Mesenchymal stem cell (in vitro differentiated cells and primary cell): Measurements from ENCODE around the gene PHTF1.
A peak's percentile ranks its signal among the peaks of the same experiment; 100 is the strongest.

Source experiments
- DNase-seq: peaks from one replicate; pipeline ENCODE4 v3.0.0-alpha.2; 2013
- H2AFZ ChIP-seq: one replicate; pipeline ENCODE4 v1.6.1; 2013; ENCODE audit warnings: low read depth, mild to moderate bottlenecking, control low read depth, inconsistent platforms, low read length, moderate library complexity
- H2AK5ac ChIP-seq: 2 replicates; pipeline ENCODE4 v1.6.1; 2013; ENCODE audit warnings: low read length, moderate library complexity, mild to moderate bottlenecking, inconsistent platforms; ENCODE audit not compliant: severe bottlenecking
- H2BK120ac ChIP-seq: one replicate; pipeline ENCODE4 v1.6.1; 2013; ENCODE audit warnings: low read depth, mild to moderate bottlenecking, inconsistent platforms, low read length, moderate library complexity
- H2BK12ac ChIP-seq, 2 experiments: one replicate each; pipeline ENCODE4 v1.6.1; 2013; ENCODE audit warnings: inconsistent platforms in 2 of 2, low read length in 2 of 2, mild to moderate bottlenecking in 2 of 2, moderate library complexity in 2 of 2, control low read depth in 1 of 2
- H2BK15ac ChIP-seq: one replicate; pipeline ENCODE4 v1.6.1; 2013; ENCODE audit warnings: mild to moderate bottlenecking, low read depth, inconsistent platforms; ENCODE audit not compliant: poor library complexity, severe bottlenecking
- H2BK5ac ChIP-seq: 2 replicates; pipeline ENCODE4 v1.6.1; 2013; ENCODE audit warnings: low read depth, mild to moderate bottlenecking, low read length, control low read depth, inconsistent platforms; ENCODE audit not compliant: poor library complexity, severe bottlenecking
- H3K14ac ChIP-seq, 2 experiments: one replicate each; pipeline ENCODE4 v1.6.1; 2013; ENCODE audit warnings: inconsistent platforms in 2 of 2, low read length in 2 of 2, control low read depth in 1 of 2, mild to moderate bottlenecking in 1 of 2, moderate library complexity in 1 of 2
- H3K18ac ChIP-seq, 2 experiments: one replicate each; pipeline ENCODE4 v1.6.1; 2013; ENCODE audit warnings: inconsistent platforms in 2 of 2, low read length in 2 of 2, control low read depth in 1 of 2, low read depth in 1 of 2, mild to moderate bottlenecking in 1 of 2
- H3K23ac ChIP-seq, 2 experiments: one replicate each; pipeline ENCODE4 v1.6.1; 2013; ENCODE audit warnings: inconsistent platforms in 2 of 2, low read length in 2 of 2, mild to moderate bottlenecking in 2 of 2, moderate library complexity in 2 of 2, control low read depth in 1 of 2
- H3K27ac ChIP-seq: 2 replicates; pipeline ENCODE4 v1.5.1; 2013; ENCODE audit warnings: mild to moderate bottlenecking, moderate library complexity, low read length, control low read depth, inconsistent platforms; ENCODE audit not compliant: poor library complexity, severe bottlenecking
- H3K27me3 ChIP-seq, 2 experiments: 2 replicates each; pipeline versions ENCODE4 v1.6.1 to v1.7.0; 2013; ENCODE audit warnings: low read length in 2 of 2, mild to moderate bottlenecking in 2 of 2, moderate library complexity in 2 of 2, control low read depth in 1 of 2, inconsistent platforms in 1 of 2; ENCODE audit not compliant: control insufficient read depth in 1 of 2, insufficient read depth in 1 of 2
- H3K36me3 ChIP-seq, 2 experiments: 2 replicates each; pipeline versions ENCODE4 v1.6.1 to v1.7.0; 2013; ENCODE audit warnings: low read length in 2 of 2, control low read depth in 1 of 2, inconsistent platforms in 1 of 2, low read depth in 1 of 2, mild to moderate bottlenecking in 1 of 2; ENCODE audit not compliant: insufficient read depth in 2 of 2, control insufficient read depth in 1 of 2
- H3K4ac ChIP-seq, 2 experiments: one replicate each; pipeline ENCODE4 v1.6.1; 2013; ENCODE audit warnings: inconsistent platforms in 2 of 2, low read length in 2 of 2, mild to moderate bottlenecking in 2 of 2, moderate library complexity in 2 of 2, control low read depth in 1 of 2, low read depth in 1 of 2
- H3K4me1 ChIP-seq: 2 replicates; pipeline ENCODE4 v1.6.1; 2013; ENCODE audit warnings: low read depth, low read length, control low read depth; ENCODE audit not compliant: control insufficient read depth, insufficient read depth
- H3K4me2 ChIP-seq: 2 replicates; pipeline ENCODE4 v1.6.1; 2013; ENCODE audit warnings: low read length, mild to moderate bottlenecking, inconsistent platforms; ENCODE audit not compliant: poor library complexity, severe bottlenecking
- H3K4me3 ChIP-seq, 2 experiments: 2 replicates each; pipeline versions ENCODE4 v1.5.1 to v1.7.0; 2013; ENCODE audit warnings: low read length in 2 of 2, mild to moderate bottlenecking in 2 of 2, control low read depth in 1 of 2, low read depth in 1 of 2; ENCODE audit not compliant: insufficient read depth in 1 of 2
- H3K79me1 ChIP-seq: replicated peaks from 2 replicates; pipeline ENCODE4 v1.6.1; 2013; ENCODE audit warnings: mild to moderate bottlenecking, control low read depth, low read length, inconsistent platforms; ENCODE audit not compliant: poor library complexity, severe bottlenecking
- H3K9ac ChIP-seq: 2 replicates; pipeline ENCODE4 v1.7.0; 2013; ENCODE audit warnings: mild to moderate bottlenecking, low read length, moderate library complexity
- H3K9me3 ChIP-seq: 2 replicates; pipeline ENCODE4 v1.7.0; 2013; ENCODE audit warnings: mild to moderate bottlenecking, low read length; ENCODE audit not compliant: control insufficient read depth
- H4K8ac ChIP-seq: one replicate; pipeline ENCODE4 v1.6.1; 2013; ENCODE audit warnings: inconsistent platforms, mild to moderate bottlenecking, low read length, moderate library complexity
- H4K91ac ChIP-seq: one replicate; pipeline ENCODE4 v1.6.1; 2013; ENCODE audit warnings: mild to moderate bottlenecking, low read length, inconsistent platforms
- WGBS: methylation state at CpG from one replicate; pipeline ENCODE4 v1.1.7; 2013; ENCODE audit warnings: mixed read lengths; 5-methylcytosine and 5-hydroxymethylcytosine counted together

The PHTF1 gene

GRCh38 chr1:113749402-113749801 is 9.9 kb downstream of the PHTF1 start:
- no peak overlapping the region for H3K14ac ChIP-seq
- H3K79me1 ChIP-seq, result peaks cover 25% of the 10 kb centered on the region
- no peak overlapping the region for H2BK5ac ChIP-seq
- H3K18ac ChIP-seq, result no peak overlapping the region
- no peaks in the 10 kb centered on the region for H3K9me3 ChIP-seq
- H3K4ac ChIP-seq, result no peak overlapping the region
- no peak overlapping the region for H3K23ac ChIP-seq
- no peak overlapping the region for H3K9ac ChIP-seq
- no peak overlapping the region for H4K91ac ChIP-seq
- H2AFZ ChIP-seq, result no peak overlapping the region
- H4K8ac ChIP-seq, result no peak overlapping the region
- no peak overlapping the region for H2BK12ac ChIP-seq
- H3K27me3 ChIP-seq, result no peaks in the 10 kb centered on the region
- H3K4me1 ChIP-seq, result no peaks in the 10 kb centered on the region
- H2BK120ac ChIP-seq, result no peak overlapping the region
- H3K4me3 ChIP-seq, result no peak overlapping the region
- H2BK15ac ChIP-seq, result no peak overlapping the region
- H3K36me3 ChIP-seq, result peaks cover 8 to 53% of the 10 kb centered on the region in 2 experiments
- H2AK5ac ChIP-seq, result no peak overlapping the region
- WGBS, result 90% methylated on average over 2 of the region's 3 CpGs
- DNase-seq, result no peak
- H3K27ac ChIP-seq, result no peak overlapping the region
- H3K4me2 ChIP-seq, result no peak overlapping the region

- no peak for DNase-seq
- Histone ChIP-seq H2BK5ac (no peak overlapping the region), H3K4me3 (no peak overlapping the region), H3K79me1 (peaks cover 27% of the 10 kb centered on the region), H4K91ac (no peak overlapping the region), H2BK15ac (no peak overlapping the region), H3K27me3 (no peaks in the 10 kb centered on the region), H3K9me3 (no peaks in the 10 kb centered on the region), H3K14ac (no peak overlapping the region), H3K9ac (peak overlapping the region; percentile 41), H2BK12ac (no peak overlapping the region), H3K36me3 (peaks cover 3 to 40% of the 10 kb centered on the region in 2 experiments), H3K4me1 (no peaks in the 10 kb centered on the region), H4K8ac (no peak overlapping the region), H3K4me2 (no peak overlapping the region), H2AK5ac (no peak overlapping the region), H3K4ac (no peak overlapping the region), H2AFZ (no peak overlapping the region), H3K27ac (no peak overlapping the region), H2BK120ac (no peak overlapping the region), H3K18ac (no peak overlapping the region), H3K23ac (no peak overlapping the region)
- WGBS, result 100% methylated on average over 1 of the region's 1 CpG
These were observed 11.9 kb downstream of the PHTF1 start for GRCh38 chr1:113747376-113747775.

GRCh38 chr1:113745425-113745824 is 13.9 kb downstream of the PHTF1 start:
- Histone ChIP-seq H4K8ac (no peak overlapping the region), H3K9me3 (no peaks in the 10 kb centered on the region), H2AK5ac (no peak overlapping the region), H3K79me1 (peaks cover 27% of the 10 kb centered on the region), H3K27ac (no peak overlapping the region), H3K4me1 (no peaks in the 10 kb centered on the region), H2BK5ac (no peak overlapping the region), H2BK12ac (no peak overlapping the region), H3K4me2 (no peak overlapping the region), H3K18ac (no peak overlapping the region), H3K27me3 (no peaks in the 10 kb centered on the region), H4K91ac (no peak overlapping the region), H3K4me3 (no peak overlapping the region), H3K9ac (no peak overlapping the region), H3K23ac (no peak overlapping the region), H3K4ac (no peak overlapping the region), H3K14ac (no peak overlapping the region), H2AFZ (no peak overlapping the region), H3K36me3 (peaks cover 3 to 44% of the 10 kb centered on the region in 2 experiments), H2BK15ac (no peak overlapping the region), H2BK120ac (no peak overlapping the region)
- DNase-seq, result no peak
- 93% methylated on average over 2 of the region's 3 CpGs for WGBS

- no peak overlapping the region for H2BK120ac ChIP-seq
- H3K9ac ChIP-seq, result no peak overlapping the region
- no peak overlapping the region for H2AK5ac ChIP-seq
- H3K18ac ChIP-seq, result no peak overlapping the region
- no peak overlapping the region for H3K23ac ChIP-seq
- H2BK12ac ChIP-seq, result no peak overlapping the region
- H3K36me3 ChIP-seq, result peaks cover 0 to 42% of the 10 kb centered on the region in 2 experiments
- H4K8ac ChIP-seq, result no peak overlapping the region
- no peak overlapping the region for H4K91ac ChIP-seq
- H2BK15ac ChIP-seq, result no peak overlapping the region
- 57% methylated on average over 1 of the region's 1 CpG for WGBS
- peaks cover 21% of the 10 kb centered on the region for H3K79me1 ChIP-seq
- DNase-seq, result no peak
- H2BK5ac ChIP-seq, result no peak overlapping the region
- H3K27ac ChIP-seq, result no peak overlapping the region
- H3K27me3 ChIP-seq, result no peaks in the 10 kb centered on the region
- no peak overlapping the region for H3K4me3 ChIP-seq
- H3K14ac ChIP-seq, result no peak overlapping the region
- no peak overlapping the region for H3K4ac ChIP-seq
- H3K4me2 ChIP-seq, result no peak overlapping the region
- no peaks in the 10 kb centered on the region for H3K9me3 ChIP-seq
- no peak overlapping the region for H2AFZ ChIP-seq
- no peaks in the 10 kb centered on the region for H3K4me1 ChIP-seq
These were observed 15.2 kb downstream of the PHTF1 start for GRCh38 chr1:113744114-113744513.
